Panc1 (cell line): Measurements from ENCODE around the gene NGB. TPM values are rescaled to one million over a fixed set of nuclear protein-coding genes. Genes with fewer than 3 reads are reported as not detected.

Source experiments
- ATAC-seq: fragments of 200-7000 bp; cut with Tn5 transposase; 2 replicates; pipeline ENCODE4 v1.9.1; 2020; ENCODE audit warnings: mild to moderate bottlenecking, moderate library complexity
- BruUV-seq: library from RNA; stranded (reverse); fragments of 400-500 nt; replicated peaks from 2 replicates; lab custom pipeline; 2021; lab: Mats Ljungman, UMichigan
- CTCF ChIA-PET: fragments of 300-600 bp; sonication (Branson Sonifier 250); formaldehyde crosslinking; loops from one replicate; lab custom pipeline; 2022; ENCODE audit warnings: antibody characterized with exemption; lab: Charles Lee
- POLR2A ChIA-PET: fragments of 300-600 bp; sonication (Branson Sonifier 250); formaldehyde crosslinking; loops from one replicate; lab custom pipeline; 2022; ENCODE audit warnings: antibody characterized with exemption; lab: Charles Lee
- DNase-seq: peaks from one replicate; pipeline ENCODE4 v3.0.0-alpha.2; 2010; ENCODE audit warnings: low read depth, low spot score
- H3K27ac ChIP-seq: 2 replicates; pipeline ENCODE4 v1.5.1; 2011; ENCODE audit warnings: mild to moderate bottlenecking, low read length, inconsistent platforms
- H3K27me3 ChIP-seq: fragments of 200-500 bp; sonication (Bioruptor generic); 2 replicates; pipeline ENCODE4 v1.6.0; 2014; ENCODE audit warnings: low read length, inconsistent platforms; ENCODE audit not compliant: control insufficient read depth, insufficient read depth
- H3K36me3 ChIP-seq: fragments of 200-500 bp; sonication (Bioruptor generic); 2 replicates; pipeline ENCODE4 v1.5.1; 2014; ENCODE audit warnings: inconsistent platforms, mild to moderate bottlenecking, low read length, moderate library complexity; ENCODE audit not compliant: control insufficient read depth, insufficient read depth
- H3K4me1 ChIP-seq: 2 replicates; pipeline ENCODE4 v1.5.1; 2011; ENCODE audit warnings: inconsistent platforms, mild to moderate bottlenecking, low read length, moderate library complexity; ENCODE audit not compliant: control insufficient read depth, insufficient read depth
- H3K4me3 ChIP-seq, 2 experiments: 2 replicates each; pipeline ENCODE4 v1.5.1; 2011 to 2012; ENCODE audit warnings: low read depth in 2 of 2, low read length in 2 of 2, mild to moderate bottlenecking in 2 of 2, inconsistent platforms in 1 of 2, moderate library complexity in 1 of 2
- H3K9me3 ChIP-seq: fragments of 200-500 bp; sonication (Bioruptor generic); 2 replicates; pipeline ENCODE4 v1.5.1; 2014; ENCODE audit warnings: low read depth, mild to moderate bottlenecking, inconsistent platforms, low read length, moderate library complexity; ENCODE audit not compliant: control insufficient read depth, insufficient read depth
- CTCF ChIP-seq: fragments of 450-650 bp; IDR thresholded peaks from 2 replicates; pipeline ENCODE4 v1.5.1; 2017; ENCODE audit warnings: mild to moderate bottlenecking
- SIN3A ChIP-seq: IDR thresholded peaks from 2 replicates; pipeline ENCODE4 v1.6.1; 2012; ENCODE audit warnings: low read depth, mild to moderate bottlenecking, low read length, moderate library complexity, borderline replicate concordance; ENCODE audit not compliant: insufficient read depth
- TCF7L2 ChIP-seq: IDR thresholded peaks from 2 replicates; pipeline ENCODE4 v1.6.1; 2011; ENCODE audit warnings: mild to moderate bottlenecking, low read depth, low read length, inconsistent platforms
- in situ Hi-C: cut with HindIII; loops from 2 replicates; pipeline ENCODE4 v1.10.0; 2016; ENCODE audit warnings: low sequenced_read_pairs, low pct_unique_long_range_greater_than_20kb
- intact Hi-C: fragments of 100-400 bp; cut with micrococcal nuclease; formaldehyde crosslinking; loops from one replicate; pipeline ENCODE4 v1.10.0; 2022; ENCODE audit not compliant: unreplicated experiment
- total RNA-seq: library from RNA; stranded (reverse); gene quantifications from one replicate; pipeline ENCODE4 v1.2.1, GENCODE V29; 2021; ENCODE audit not compliant: unreplicated experiment
- TF ChIP-seq, protein P1 (sequence below), 2 experiments: IDR thresholded peaks; 2 replicates each; pipeline ENCODE4 v1.6.1; 2011 to 2012; ENCODE audit warnings: low read depth in 2 of 2, control low read depth in 1 of 2, low read length in 1 of 2, mild to moderate bottlenecking in 1 of 2, moderate library complexity in 1 of 2; ENCODE audit not compliant: insufficient read depth in 1 of 2

Gene NGB
- total RNA-seq, 1 experiment from 2014 or later: not detected

DNA sequence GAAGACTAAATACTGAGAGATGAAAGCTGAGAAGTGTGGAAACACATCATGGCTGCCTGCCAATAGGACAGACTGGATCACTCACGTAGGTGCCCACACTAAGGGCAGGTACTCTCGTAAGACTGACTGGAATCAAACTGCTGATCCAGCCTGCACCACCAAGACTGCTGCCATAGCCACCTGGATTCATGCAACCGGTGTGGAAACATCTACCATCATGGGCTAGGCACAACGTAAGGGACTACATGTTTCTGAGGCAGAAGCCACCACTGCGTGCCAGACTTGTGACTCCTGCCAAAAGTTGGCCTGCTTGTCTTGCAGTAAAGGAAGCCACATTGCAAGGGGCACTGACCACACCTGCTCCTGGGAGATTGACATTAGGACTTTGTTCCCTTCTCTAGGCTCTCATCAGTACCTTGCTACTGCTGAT lies 45.9 kb upstream of the NGB start:
- in situ Hi-C loops (no loop called here), intact Hi-C loops (loop anchor here (5.0 kb wide), 1 partner anchor 165 kb away; no protein-coding TSS in a partner anchor)
- Histone ChIP-seq H3K9me3 (no peaks in the 10 kb centered on the region), H3K4me1 (peaks cover 52% of the 10 kb centered on the region), H3K27ac (no peak overlapping the region), H3K36me3 (no peaks in the 10 kb centered on the region), H3K4me3 (no peak overlapping the region), H3K27me3 (no peaks in the 10 kb centered on the region)
- BruUV-seq: no TSS peak
- TF ChIP-seq TCF7L2 (no peak), SIN3A (no peak)
- CTCF ChIA-PET: interaction anchor here (0.6 to 2.2 kb wide), 5 partner anchors 13 to 164 kb away, joined by 3 to 33 read pairs (median 14); no protein-coding TSS in a partner anchor
- DNase-seq (no peak), ATAC-seq (no peak)
- POLR2A ChIA-PET: interaction anchor here (0.7 kb wide), 1 partner anchor 215 kb away, joined by 14 read pairs; no protein-coding TSS in a partner anchor

DNA sequence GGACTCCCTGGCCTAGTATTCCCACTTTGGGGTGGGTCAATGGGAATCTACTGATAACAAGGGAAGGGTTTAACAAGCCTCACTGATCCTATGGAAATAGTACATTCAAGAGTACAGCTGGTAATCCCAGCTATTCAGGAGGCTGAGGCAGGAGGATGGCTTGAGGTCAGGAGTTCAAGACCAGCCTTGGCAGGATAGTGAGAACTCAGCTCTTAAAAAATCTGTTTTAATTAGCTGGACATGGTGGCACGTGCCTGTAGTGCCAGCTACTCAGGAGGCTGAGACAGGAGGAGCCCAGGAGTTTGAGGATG lies 45.1 kb upstream of the NGB start:
- no peak overlapping the region for H3K27ac ChIP-seq
- in situ Hi-C loops: no loop called here
- ATAC-seq: no peak
- no TSS peak for BruUV-seq
- ChIA-PET POLR2A (interaction anchor here (0.5 to 1.3 kb wide), 2 partner anchors 12 to 352 kb away, joined by 4 to 5 read pairs; no protein-coding TSS in a partner anchor), CTCF (interaction anchor here (0.6 to 2.2 kb wide), 7 partner anchors 9 to 288 kb away, joined by 3 to 33 read pairs (median 12); no protein-coding TSS in a partner anchor)
- TF ChIP-seq TCF7L2 (no peak), SIN3A (no peak), CTCF (peak; percentile 64)
- TF ChIP-seq, protein P1, sequence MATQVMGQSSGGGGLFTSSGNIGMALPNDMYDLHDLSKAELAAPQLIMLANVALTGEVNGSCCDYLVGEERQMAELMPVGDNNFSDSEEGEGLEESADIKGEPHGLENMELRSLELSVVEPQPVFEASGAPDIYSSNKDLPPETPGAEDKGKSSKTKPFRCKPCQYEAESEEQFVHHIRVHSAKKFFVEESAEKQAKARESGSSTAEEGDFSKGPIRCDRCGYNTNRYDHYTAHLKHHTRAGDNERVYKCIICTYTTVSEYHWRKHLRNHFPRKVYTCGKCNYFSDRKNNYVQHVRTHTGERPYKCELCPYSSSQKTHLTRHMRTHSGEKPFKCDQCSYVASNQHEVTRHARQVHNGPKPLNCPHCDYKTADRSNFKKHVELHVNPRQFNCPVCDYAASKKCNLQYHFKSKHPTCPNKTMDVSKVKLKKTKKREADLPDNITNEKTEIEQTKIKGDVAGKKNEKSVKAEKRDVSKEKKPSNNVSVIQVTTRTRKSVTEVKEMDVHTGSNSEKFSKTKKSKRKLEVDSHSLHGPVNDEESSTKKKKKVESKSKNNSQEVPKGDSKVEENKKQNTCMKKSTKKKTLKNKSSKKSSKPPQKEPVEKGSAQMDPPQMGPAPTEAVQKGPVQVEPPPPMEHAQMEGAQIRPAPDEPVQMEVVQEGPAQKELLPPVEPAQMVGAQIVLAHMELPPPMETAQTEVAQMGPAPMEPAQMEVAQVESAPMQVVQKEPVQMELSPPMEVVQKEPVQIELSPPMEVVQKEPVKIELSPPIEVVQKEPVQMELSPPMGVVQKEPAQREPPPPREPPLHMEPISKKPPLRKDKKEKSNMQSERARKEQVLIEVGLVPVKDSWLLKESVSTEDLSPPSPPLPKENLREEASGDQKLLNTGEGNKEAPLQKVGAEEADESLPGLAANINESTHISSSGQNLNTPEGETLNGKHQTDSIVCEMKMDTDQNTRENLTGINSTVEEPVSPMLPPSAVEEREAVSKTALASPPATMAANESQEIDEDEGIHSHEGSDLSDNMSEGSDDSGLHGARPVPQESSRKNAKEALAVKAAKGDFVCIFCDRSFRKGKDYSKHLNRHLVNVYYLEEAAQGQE (IDR thresholded peaks at IDR 0.05; ENCODE audit: insufficient read depth in 1 of 2, low read depth in 2 of 2, low read length in 1 of 2): no peak
- no peaks in the 10 kb centered on the region for H3K27me3 ChIP-seq
- intact Hi-C loops: loop anchor here (5.0 kb wide), 1 partner anchor 164 kb away; no protein-coding TSS in a partner anchor
- H3K9me3 ChIP-seq: no peaks in the 10 kb centered on the region
- peaks cover 51% of the 10 kb centered on the region for H3K4me1 ChIP-seq
- no peak for DNase-seq
- no peak overlapping the region for H3K4me3 ChIP-seq
- H3K36me3 ChIP-seq: no peaks in the 10 kb centered on the region
